GM12874 (cell line): ENCODE measurements around the gene UNCX.

Experiments
- TF ChIP-seq, protein P1 (sequence below): IDR thresholded peaks from 2 replicates; pipeline ENCODE4 v1.5.1; 2011; ENCODE audit warnings: low read depth, mild to moderate bottlenecking, control low read depth, low read length, moderate library complexity; ENCODE audit not compliant: insufficient read depth

UNCX gene

DNA sequence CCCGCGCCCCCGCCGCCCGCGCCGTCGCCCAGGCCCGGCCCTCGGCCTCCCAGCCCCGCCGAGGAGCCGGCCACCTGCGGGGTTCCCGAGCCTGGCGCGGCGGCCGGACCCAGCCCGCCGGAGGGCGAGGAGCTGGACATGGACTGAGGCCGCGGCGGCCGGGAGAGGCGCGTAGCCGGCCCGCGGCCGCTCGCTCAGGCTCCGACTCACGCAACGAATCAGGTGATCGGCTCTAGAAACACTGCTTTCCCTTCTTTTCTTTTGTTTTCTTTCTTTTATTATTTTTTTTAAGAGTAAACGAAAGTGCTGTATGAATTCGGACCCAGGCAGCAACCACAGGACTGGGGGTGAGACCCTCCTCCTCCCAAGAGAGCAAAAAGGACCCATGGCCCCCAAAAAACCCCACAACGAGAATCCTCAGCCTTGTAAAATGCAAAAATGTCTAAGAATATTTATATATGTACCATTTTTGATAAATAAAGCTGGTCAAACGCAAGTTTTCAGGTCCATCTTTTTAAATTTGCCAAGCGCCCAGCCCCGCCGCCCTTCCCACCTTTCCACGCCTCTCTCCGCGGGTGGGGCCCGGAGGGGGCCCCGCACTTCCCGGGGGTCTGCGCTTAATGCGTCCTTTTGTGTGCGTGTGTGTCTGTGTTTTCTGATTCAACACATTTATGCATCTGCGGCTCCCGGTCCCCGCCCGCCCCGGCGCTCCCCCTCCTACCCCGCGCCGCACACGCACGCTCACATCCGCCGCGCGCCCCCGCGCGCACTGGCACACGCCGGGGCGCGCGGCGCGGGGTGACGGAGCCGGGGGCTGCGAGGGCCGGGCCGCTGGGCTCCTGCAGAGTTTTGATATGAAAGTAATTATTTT lies 4.4 kb downstream of the UNCX start:
- TF ChIP-seq, protein P1, sequence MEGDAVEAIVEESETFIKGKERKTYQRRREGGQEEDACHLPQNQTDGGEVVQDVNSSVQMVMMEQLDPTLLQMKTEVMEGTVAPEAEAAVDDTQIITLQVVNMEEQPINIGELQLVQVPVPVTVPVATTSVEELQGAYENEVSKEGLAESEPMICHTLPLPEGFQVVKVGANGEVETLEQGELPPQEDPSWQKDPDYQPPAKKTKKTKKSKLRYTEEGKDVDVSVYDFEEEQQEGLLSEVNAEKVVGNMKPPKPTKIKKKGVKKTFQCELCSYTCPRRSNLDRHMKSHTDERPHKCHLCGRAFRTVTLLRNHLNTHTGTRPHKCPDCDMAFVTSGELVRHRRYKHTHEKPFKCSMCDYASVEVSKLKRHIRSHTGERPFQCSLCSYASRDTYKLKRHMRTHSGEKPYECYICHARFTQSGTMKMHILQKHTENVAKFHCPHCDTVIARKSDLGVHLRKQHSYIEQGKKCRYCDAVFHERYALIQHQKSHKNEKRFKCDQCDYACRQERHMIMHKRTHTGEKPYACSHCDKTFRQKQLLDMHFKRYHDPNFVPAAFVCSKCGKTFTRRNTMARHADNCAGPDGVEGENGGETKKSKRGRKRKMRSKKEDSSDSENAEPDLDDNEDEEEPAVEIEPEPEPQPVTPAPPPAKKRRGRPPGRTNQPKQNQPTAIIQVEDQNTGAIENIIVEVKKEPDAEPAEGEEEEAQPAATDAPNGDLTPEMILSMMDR = no peak

DNA sequence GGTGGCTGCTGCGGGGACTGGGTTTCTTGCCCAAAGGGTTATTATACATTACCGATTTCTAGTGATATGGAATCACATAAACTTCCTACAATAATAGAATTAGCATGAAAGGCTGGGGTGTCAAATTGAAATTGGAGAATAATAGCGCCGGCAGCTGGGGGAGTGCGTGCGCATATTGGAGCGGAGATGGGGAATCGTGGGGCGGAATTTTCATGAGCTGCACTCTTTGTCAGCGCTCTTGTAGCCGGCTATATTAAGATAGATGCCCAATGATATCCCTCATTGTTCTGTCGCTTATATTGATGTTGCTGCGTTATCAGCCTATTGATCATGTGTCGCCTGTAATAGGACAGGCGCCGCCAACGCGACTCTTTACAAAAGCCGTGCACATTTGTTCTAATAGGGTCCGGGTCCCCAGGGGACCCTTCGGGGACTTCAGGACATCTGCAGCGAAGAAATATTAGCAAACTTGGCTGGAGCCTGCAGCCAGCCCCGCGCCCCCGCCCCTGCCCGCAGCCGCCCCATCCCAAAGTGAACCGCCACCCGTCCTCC lies 5.1 kb downstream of the UNCX start:
- TF ChIP-seq, protein P1 = no peak

DNA sequence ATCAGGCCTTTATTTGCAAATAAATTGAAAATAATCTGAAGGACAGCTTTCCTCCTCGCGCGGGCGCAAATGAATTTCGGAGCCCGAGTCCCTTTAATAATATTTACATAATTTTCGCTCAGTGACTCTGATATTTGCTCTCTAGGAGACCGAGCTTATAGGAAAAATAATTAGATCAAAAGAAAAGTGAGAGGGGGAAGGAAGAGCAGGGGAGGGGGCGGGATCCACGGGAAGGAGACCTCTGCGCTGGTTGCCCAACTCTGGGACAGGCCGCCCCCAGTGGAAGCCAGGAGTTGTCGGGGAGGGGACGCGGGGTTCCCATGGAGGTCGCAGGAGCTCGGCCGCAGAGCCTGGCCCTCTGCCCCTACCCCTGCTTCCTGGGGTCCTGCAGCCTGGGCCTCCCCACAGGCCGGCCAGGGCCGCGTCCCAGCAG lies 5.8 kb downstream of the UNCX start:
- TF ChIP-seq, protein P1 = no peak

DNA sequence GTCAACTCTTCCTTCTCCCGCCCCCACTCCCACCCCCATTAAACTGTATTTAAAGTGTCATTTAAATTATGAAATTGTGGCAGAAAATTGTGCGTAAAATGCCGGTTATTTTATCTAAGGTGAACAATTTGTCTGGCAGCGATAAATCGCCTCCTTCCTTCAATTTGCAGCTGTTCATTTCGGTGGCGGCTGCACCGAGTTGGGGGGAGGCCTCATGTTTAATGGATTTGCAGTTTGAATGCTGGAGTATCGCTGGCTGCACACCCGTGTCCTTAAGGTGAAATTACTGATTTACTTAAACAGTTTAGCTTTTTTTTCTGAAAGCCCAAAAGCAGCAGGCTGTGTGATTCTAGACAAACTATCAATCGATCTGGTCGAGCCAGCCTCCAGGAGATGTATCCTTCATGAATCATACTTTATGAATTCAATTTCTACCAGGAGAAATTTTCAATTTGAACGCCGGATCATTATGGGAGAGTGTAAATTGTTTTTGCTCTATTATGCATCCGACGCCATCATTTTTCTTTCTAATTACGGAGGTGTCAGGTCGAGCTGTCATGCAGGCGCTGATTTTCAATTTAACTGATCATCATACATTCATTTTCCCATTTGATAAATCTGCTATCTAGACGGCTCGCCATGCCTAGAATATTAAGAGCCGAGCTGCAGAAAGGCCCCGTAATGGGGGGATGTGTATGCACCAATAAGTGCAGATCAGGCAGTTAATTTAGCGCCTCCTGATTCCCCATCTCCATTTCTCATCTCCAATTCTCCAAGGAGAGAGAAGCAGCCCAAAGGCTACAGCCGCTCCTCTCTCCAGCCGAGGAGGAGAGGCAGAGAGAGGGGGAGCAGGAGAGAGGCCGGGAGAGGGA lies 6.5 kb downstream of the UNCX start:
- TF ChIP-seq, protein P1 = no peak

DNA sequence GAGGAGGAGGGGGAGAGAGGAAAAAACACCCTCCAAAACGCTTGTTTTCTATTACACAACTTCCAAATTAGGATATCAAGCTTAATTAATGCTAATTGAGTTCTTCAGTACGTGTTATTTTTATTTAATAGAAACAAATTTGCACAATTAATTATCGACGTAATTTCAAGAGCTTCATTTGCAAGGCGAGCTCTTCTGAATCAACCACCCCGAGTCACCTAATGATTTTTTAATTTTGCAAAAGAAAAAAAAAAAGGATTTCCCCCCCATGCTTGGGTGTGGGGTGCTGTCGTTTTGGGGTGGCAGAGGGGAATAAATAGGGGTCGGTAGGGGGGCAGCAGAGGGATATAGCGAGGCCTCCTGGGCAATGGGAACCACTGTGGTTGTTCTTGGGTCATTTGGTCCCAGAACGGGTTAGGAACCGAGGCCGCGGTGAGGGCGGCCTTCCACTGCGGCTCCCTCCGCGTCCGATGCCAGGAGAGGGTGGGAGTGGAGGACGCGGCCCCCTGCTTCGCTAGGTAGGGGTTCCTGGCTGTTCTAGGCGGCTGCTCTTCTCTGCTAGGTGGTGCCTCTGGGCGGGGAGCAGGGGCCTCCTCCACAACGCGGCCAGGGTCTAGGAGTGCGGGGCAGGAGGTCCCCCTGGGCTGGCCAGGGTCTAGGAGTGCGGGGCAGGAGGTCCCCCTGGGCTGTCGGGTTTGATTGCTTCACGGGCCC lies 7.3 kb downstream of the UNCX start:
- TF ChIP-seq, protein P1 = no peak

DNA sequence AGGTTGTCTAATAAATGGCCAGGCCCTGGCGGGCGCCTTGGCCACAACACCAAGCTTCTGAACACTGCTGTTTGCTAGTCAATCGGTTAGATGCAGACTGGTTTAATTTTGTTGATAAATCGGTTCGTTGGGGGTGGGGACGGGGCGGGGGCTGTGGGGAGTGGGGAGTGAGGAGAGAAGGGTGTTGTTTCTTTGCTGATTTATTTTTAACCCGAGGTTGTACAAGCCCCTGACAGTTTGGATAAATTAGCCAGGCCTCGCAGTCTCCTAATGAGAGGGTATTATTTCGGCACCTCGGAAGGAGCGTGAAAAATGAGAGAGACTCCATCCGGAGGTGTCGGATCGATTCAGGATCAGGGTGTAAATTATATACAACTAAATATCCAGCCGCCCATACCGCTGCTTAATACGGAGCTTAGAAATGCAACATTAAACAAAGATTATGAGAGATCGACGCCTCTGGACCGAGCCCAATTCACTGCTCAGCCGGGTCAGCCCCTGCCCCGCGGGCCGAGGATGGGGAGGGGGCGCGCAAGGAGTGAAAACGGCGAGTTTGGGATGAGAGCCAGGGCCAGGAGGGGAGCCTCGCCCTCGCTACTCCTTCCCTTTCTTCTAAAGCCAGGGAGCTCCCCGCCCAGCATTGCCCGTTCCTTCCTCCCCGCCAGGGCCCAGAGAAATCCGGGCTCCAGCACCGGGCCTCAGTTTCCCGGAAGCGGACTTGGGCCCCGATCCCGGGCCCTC lies 8.0 kb downstream of the UNCX start:
- TF ChIP-seq, protein P1 = no peak
